HuH-7 (cell line): ENCODE results near the gene MRPS11.
A peak's percentile ranks its signal among the peaks of the same experiment; 100 is the strongest.
"Not testable (repeated sequence)": the region's sequence is repeated elsewhere in the genome, so short reads cannot be mapped to it uniquely, and the experiment has no call there.

ENCODE experiments used
- DNase-seq: peaks from one replicate; pipeline ENCODE4 v3.0.0; 2011; ENCODE audit warnings: low spot score

The MRPS11 gene

DNA sequence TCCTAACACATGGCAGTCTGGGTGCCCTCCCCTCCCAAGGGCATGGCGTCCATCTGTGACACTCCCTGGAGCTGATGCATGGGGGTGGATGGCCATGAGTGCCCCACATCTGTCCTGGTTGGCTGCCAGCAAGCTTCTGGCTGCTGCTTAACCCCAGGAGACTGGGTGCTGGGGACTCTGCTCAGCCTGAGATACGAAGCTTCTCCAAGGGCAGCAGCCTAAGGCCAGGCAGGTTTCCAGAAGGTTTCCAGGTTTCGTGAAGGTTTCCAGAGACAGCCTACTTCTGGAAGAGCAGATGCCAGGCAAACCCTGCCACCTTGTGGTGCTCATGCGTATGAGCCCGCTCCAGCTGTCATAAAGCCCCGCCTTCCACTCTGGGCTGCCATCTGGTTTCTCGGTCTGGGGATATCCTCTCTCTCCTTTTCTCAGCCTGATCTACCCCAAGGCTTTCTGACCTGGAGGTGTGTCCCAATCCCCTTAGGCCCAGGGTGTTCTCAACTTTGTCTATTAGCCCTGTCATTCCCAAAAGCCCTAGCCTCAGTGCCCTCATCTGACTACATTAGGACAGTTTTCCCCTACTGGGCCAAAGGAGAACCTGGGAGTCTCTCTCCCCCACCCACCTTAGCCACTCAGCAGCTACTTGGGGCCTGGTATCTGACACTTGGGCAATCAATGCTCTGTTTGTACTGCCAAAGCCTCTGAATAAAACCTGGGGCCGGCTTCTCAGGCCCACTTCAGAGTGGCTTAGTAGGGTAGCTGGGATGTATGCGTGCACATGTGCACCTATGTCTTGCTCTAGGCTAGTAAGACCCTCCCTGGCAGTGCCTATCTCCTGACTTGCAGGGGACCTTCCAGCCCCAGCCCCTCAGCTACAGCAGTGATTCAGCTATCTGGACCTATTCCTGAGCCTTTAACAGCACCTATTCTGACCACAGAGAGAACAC, 12.4 kb upstream of the MRPS11 start:
- DNase-seq, result peak; percentile 64

DNA sequence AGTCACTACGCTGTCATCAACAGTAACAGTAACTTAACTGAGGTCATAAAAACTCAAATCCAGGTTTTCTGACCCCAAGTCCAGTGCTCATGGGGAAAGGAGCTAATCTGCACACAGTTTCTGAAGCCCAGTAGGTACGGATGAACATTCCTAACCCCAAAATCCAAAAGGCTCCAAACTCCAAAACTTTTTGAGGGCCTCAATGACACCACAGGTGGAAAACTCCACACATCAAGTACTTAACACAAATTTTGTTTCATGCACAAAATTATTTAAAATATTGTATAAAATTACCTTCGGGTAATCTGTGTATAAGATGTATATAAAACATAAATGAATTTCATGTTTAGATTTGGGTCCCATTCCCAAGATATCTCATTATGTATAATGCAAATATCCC, 10.8 kb upstream of the MRPS11 start:
- no peak for DNase-seq

DNA sequence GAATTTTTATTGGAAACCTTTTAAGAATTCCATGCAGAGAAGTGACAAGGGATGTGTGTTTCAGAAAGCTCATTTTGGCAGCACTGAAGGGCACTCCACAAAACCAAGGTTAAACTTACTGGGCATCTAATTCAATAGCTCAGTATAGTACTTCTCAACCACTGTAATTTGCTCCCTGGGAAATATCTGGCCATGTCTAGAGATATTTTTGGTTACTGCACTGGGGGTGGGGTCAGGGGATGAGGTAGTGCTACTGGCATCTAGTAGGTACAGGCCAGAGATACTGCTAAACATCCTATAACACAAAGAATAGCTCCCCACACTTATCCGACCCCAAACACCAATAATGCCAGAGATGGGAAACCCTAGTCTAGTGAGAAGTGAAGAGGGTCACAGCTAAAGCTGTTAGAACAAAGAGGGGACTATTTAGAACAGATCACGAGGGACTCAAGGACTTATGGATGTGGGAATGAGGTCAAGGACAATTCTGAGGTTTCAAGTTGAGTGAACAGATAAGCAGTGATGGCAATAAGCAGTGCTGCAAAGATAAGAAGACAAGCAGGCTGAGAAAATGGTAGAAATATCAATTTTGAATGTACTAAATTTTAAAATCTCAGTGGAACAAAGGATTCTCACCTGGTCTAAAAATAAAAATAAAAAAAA, 3.5 kb upstream of the MRPS11 start:
- no peak for DNase-seq

- no peak for DNase-seq
Measured at GRCh38 chr15:88465633-88466224, 1.8 kb upstream of the MRPS11 start.

GRCh38 chr15:88467935-88468528, 524 bp downstream of the MRPS11 start:
- DNase-seq, result no peak

- DNase-seq, result not testable (repeated sequence)
Measured at GRCh38 chr15:88468721-88469120, 1.2 kb downstream of the MRPS11 start.

- DNase-seq, result no peak
Measured at GRCh38 chr15:88469321-88469720, 1.8 kb downstream of the MRPS11 start.

- no peak for DNase-seq
Measured at GRCh38 chr15:88470625-88471372, 3.3 kb downstream of the MRPS11 start.

- no peak for DNase-seq
Measured at GRCh38 chr15:88472225-88472624, 4.7 kb downstream of the MRPS11 start.

- DNase-seq, result not testable (repeated sequence)
Measured at GRCh38 chr15:88473661-88474293, 6.3 kb downstream of the MRPS11 start.

DNA sequence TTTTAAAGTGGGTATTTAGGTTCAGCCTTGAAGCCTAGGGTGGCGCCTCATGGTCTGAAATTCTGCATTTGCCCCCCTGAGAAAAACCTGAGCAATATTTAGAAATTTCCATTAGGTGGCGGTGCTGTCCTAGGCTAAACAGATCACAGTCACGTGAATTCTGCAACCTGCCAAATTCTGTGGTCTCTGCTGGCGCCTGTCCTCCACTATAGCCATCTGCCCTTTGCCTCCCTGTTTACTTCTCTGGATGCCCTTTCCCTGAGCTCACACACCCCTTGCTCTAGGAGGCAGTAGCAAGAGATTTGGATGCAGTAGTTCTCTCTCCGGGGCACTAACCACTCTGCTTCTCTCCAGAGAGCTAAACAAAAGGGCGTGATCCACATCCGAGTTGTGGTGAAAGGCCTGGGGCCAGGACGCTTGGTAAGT, 9.1 kb downstream of the MRPS11 start:
- DNase-seq, result peak; percentile 53

GRCh38 chr15:88477126-88477525, 9.6 kb downstream of the MRPS11 start:
- DNase-seq, result no peak

GRCh38 chr15:88477904-88478303, 10.4 kb downstream of the MRPS11 start:
- no peak for DNase-seq

DNA sequence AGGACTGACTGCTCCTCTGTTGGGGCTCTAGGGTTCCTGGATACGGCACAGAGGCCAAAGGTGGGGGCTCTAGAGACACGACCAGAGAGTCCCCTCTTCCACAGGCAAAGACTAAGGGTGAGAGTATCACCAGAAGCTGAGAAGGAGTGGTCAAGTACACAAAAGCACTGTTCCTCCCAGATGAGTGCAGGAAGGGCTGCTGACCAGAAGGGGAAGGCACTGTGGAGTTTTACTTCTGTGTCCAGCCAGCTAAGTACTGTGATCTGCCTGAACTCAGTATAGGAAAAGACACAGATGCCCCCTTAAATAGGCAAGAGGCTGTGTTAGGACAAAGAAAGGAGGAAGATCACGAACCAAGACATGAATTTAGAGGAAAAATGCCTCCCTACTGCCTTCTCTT, 11.7 kb downstream of the MRPS11 start:
- no peak for DNase-seq

DNA sequence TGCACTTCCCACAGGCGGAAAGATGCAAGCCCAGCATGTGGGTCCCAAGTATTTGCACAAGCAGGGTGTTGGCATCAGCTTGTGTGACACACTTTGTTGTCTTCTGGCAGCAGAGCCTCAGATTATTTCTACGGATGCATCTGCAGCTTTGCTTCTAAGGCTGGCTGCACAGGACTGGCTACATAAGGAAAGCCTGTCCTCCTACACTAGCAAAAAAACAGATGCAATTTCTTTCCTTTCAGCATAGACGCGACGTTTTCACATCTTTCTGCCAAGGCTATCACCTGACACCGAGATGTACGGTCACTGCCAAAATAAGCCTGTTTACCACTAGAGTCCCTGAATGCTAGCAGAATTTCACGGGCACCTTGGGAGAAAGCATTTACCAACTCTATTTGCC, 13.5 kb downstream of the MRPS11 start:
- no peak for DNase-seq

DNA sequence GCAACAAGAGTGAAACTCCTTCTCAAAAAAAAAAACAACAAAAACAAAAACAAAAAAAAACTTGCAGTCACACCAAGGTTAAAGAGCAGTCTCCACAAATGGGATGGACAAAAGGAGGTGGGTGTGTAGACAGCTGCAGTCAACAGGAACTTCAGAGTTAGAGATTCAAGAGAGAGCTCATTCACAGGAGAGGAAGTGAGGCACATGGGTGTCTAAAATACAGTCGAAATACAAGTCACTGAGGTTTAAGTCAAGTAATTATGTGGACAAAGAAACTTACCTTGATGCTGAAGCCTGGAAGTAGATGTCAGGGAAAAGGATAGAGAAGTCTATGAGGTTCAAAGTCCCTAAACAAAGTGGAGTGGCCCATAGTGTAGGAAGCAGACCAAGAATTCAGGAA, 14.8 kb downstream of the MRPS11 start:
- no peak for DNase-seq

DNA sequence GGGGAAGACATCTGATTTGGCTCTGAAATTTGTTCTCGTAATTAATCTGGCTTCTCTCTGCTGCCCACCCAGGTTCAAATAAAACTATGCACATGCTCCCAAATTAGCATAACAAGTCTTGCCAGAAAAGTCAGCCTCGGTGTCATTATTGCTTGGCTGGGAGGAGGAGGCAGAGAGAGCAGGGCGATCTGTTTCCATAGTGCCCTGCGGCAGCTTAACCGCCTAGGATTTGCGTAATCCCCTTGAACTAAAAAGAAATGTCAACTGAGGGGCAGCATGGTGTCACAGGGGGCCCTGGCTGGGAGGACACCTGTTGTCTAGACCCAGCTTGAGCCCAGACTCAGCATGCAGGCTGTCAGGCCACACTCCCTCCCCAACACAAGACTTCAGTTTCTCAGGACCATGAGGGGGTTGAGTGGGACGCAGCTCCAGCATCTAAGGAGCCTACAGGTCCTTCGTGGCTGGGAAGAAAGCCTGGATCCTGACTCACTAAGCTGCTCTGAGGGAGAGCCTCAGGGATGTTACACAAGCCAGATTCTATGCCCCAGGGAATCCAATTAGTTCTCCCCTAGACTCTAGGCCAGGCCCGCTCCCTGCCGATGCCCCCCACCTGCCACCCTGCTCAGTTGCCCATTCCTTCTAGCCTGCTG, 17.3 kb downstream of the MRPS11 start:
- no peak for DNase-seq

GRCh38 chr15:88487178-88487795, 19.8 kb downstream of the MRPS11 start:
- DNase-seq, result no peak

DNA sequence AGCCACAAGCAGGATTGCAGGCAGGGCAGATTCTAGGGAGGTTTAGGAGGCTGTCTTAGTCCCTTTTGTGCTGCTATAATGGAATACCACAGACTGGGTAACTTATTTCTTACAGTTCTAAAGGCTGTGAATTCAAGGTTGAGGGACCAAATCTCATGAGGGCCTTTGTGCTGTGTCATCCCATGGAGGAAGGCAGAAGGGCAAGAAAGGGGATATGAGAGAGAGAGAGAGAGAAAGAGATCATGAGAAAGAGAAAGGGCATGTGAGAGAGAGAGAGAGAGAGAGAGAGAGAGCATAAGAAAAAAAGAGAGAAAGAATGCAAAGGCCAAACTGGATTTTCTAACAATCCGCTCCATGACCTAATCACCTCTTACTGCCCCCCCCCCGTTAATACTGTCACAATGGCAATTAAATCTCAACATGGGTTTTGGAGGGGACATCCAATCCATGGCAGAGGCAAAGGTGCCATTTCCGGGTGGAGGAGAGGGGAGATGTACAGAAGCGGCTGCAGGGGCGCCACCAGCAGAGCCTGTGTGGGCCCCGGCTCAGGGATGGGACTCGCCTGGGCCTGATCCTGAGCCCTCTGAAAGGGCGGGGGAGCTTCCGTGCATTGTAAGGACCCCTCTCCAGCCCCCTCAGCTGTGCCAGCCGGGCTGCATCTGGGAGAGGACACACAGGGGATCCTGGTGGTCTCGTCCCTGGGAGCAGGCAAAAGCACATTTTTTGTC, 20.5 kb downstream of the MRPS11 start:
- DNase-seq, result no peak

GRCh38 chr15:88489321-88489720, 21.8 kb downstream of the MRPS11 start:
- no peak for DNase-seq
